NCI-H2196 (cell line): ENCODE data around the gene SCD5.
A peak's percentile ranks its signal among the peaks of the same experiment; 100 is the strongest.

Experiments used
- DNase-seq: peaks from one replicate; lab custom pipeline; 2025; ENCODE audit not compliant: unreplicated experiment; lab: John Stamatoyannopoulos, UW

SCD5 gene

DNA sequence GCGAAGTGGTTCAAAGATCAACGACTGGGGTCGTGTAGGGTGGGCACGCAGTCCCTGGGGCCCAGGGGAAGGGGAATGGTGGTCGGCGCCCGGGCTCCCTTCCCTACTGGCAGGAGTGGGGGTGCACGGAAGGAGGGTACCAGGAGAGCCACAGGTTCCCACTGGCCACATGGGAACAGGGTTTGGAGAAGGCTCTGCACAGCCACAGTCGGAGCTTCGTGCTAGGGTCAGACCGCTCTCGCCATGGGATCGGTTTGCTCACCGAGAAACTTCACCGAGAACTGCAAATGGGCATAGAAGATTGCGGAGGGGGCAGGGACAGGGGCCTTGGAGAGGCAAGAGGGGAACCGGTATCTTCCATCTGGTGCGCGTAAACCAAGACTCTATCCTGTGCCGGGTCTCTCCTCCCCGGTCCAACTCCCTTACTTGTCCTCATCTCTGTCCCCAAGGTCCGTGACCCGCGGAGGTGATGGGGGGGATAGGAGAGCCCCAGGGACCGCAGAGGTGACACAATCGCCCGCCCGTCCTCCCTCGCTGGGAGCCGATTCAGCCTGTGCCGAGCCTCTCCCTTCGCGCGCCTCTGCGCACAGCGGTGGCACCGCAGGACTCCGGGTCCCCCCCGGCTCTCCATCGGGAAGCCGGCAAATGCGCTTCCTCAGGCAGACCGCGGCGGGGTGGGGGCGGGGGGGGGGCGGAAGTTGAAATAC, 1.0 kb downstream of the SCD5 start:
- DNase-seq: no peak

- no peak for DNase-seq
Measured at GRCh38 chr4:82797040-82797404, 1.6 kb downstream of the SCD5 start.

DNA sequence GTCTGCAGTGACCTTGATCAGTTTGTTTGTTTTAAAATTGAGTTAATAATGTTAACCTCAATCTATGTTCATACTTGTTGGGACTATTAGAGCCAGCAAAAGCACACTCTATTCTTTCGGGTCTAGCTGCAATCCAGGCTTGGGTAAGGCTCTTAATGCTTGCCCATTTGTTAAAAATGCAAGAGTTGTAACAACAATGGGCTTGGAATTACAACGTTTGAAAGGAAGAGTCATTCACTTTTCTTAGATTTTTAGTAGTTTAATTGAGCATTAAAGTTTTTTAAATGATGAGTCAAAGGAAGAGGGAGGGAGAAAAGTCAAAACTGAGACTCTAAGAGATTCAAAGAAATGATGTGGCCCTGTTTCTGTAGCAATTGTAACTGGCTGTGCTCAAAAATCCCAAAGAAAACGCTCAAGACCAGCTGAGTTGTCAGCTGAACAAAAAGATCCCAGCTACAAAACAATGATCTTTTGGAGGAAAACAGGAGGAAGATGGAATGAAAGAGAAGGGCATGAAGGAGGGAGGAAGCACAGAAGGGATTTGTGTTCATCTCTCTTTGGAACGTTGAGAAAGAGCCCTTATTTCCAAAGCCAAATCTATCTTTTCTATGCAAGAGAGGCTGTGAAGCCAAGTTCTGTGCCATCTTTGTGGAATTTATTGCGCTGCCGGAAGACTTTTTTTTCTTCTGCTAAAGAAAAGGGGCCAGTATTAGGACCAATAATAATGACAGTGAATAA, 5.5 kb downstream of the SCD5 start:
- DNase-seq: no peak

DNA sequence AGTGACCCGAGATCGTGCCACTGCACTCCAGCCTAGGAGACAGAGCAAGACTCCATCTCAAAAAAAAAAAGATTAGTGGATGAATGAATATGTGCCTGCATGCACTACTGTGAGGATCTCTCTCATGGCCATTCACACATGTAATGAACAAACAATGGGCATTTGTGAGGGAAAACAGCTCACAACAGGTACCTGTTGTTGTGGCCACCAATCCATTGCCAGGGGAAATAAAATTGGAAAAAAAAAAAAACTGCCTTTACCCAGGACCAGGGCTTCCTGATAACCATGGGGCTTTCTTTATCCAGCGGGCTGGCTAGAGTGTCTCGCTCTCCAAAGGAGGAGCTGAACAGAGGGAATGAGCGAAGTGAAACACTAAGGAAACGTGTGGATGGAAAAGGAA, 7.4 kb downstream of the SCD5 start:
- no peak for DNase-seq

GRCh38 chr4:82790060-82790660, 8.4 kb downstream of the SCD5 start:
- DNase-seq: no peak

DNA sequence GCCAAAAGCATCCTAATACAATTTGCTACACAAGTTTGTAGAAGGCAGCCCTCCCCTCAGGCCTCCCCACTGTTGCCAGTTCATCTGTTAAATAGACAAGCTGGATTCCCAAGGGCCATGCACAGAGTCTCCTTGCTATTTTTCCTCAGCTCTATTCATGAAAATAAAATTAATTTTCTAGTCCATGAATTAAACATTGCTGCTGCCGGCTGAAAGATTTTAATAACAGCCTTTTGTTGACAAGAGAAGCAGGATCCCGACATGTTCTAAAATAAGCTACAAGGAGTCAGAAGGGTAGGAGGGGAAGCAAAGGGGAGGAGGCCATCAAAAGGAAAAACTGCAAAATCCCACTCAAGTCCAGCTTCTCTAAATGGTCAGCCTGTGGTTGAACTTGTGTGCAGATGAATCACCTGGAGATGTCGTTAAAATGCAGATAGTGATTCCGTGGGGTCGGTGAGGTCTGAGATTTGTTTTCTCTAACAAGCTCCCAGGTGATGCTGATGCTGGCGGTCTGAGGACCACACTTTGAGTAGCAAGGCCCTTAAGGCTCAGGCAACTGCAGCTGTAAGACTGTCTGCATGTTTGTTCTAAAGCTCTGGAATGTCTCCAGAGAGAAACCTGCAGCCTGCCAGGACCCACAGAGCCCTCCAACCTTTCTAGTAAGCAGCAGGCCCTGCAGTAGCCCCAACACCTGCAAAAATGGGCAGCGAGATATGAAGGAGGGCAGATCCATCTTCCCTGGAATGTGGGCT, 9.4 kb downstream of the SCD5 start:
- DNase-seq: no peak

DNA sequence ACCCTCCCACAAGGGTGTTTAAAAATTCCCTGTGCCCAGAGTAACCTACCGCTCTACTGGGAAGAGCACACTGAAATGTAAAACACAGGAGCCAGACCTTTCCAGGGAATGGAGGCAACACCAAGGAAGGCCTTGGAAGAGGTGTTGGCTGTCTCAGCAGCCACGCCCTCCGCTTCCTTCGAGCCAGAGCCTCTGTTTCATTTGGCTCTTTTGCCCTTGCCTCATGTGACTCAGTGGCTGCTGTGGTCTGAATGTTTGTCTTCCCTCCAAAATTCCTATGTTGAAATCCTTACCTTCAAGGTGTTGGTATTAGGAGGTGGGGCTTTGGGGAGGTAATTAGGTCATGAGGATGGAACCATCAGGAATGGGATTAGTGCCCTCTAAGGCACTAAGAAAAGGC, 11.3 kb downstream of the SCD5 start:
- DNase-seq: no peak

DNA sequence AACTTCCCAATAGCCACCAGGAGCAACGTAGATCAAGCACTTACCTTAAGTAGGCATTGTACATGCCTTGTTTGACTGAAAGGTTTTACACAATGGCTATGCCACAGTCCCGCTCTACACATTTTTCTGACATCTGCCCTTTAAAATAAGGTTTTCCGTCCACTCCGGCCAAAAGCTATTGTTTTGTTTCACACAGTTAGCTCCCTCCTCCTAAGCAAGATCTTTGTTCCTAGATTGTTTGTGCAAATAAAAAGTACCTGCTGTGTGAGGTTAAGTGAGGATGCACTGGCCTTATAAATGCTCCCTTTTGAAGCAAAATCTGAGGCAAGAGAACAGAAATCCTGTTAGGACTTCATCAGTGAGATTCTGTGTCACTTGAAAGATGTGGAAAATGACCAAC, 11.8 kb downstream of the SCD5 start:
- no peak for DNase-seq

DNA sequence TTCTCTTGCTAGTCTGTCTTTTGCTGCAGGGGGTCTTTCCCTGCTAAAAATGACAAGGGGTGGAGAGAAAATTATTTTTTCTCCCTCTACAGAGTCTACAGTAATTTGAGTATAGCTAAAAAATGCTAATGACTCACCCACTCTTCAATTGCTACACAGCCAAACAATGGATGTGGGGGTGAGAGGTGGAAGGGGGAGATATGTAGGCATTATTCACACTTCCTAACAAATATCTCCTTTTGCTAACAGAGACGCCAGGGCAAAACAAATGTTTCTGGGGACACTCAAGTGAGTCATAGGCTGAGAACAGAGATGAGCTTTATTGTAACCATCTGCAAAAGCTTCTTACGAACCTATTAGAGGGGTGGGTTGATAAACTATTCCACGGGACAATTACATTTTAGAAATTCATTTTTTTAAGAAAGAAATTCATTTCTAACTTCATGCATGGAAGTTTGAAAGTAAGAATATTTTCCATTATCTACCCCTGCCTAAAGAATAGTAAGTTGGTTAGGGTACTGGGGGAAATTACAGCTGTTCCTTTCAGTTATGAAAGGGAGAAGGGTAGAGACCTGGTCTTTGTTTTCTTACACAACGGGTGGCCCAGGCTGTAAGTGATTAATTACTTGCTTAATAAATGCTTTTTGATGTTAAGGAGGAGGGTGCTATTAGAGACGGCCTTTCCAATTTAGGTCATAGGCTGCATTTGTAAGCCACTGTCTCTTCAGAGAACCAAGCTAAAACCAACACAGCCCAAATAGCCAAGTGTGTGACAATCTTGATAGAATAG, 12.8 kb downstream of the SCD5 start:
- DNase-seq: no peak

DNA sequence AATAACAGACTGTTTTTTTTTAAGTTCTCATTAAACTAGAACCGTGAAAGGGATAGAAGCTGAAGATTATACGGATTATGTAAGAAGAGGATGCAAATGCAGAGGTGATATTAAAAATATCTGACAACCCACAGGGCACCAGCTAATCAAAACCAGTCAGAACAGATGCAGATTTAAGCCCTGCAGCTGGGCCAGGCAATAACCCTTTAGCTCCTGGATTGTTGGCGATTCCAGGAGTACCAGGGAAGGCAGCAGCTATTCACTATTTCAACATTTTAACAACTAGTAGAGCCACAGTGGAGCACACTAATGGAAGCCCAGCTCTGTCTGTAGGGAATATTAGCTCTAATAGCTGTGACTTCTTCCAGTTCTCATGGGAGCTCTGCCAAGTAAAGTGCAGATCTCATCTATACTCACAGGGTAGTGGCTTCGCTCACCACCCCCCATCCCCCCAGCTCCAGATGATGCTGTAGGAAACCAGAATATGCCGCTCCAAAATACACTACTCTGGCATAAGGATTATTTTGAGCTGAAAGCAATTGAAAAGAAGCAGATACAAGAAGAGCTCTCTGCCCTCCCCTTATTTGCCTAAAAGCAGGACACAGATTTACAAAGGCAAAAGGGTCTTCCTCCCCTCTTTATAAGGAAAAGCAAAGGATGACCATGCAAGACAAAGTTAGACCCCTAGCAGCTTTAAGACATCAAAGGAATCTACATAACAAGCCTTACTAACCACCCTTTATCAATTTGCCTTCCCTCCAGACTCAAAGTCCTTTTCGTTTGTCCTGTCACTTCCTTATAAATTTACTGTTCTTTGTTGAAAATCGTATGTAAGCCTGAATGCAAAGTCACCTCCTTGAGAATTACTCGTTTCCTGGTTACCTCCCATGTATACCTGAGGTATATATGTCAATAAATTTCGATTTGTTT, 13.7 kb downstream of the SCD5 start:
- DNase-seq: no peak

DNA sequence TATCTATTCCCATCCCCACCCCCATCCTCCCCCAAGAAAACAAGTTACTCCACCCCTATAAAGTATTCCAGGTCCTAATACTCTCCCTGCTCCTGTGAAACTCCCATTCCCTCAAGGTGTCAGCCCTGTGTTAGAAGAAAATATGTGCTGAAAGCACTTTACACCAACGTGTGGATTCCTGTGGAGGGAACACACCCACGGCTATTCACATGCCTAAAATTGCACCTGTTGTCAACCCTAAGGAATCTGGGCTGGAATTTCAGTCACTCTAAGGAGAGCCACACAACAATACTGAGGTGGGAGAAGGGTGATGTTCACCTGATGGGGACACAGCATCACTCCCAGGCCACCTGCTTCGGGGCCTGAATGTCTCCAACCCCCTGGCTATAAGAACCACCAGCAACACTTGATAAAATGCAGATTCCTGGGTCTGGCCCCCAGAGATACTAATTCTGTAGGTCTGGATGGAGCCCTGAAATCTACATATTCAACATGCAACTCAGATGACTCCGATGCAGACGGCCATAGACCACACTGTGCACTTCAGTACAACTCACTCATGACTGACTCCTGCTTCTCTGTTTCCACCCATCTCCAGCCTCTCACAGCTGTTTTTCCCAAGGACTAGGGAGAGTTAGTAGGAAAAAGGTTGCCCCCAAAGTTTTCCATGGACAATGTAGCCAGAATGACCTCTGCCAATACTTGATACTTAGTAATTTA, 15.8 kb downstream of the SCD5 start:
- no peak for DNase-seq

GRCh38 chr4:82780752-82781231, 17.8 kb downstream of the SCD5 start:
- DNase-seq: peak; percentile 84

GRCh38 chr4:82780170-82780751, 18.3 kb downstream of the SCD5 start:
- DNase-seq: no peak

DNA sequence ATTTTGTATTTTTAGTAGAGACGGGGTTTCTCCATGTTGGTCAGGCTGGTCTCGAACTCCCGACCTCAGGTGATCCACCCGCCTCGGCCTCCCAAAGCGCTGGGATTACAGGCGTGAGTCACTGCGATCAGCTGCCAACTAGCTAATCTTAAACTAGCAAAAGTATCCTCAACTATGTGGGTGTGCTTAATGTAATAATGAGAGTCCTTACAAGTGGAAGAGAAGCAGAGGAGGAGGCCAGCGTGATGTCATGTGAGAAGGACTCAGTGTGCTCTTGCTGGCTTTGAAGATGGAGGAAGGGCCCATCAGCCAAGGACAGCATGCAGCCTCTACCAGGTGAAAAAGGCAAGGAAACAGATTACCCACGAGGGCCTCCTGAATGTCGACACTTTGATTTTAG, 19.6 kb downstream of the SCD5 start:
- DNase-seq: no peak

DNA sequence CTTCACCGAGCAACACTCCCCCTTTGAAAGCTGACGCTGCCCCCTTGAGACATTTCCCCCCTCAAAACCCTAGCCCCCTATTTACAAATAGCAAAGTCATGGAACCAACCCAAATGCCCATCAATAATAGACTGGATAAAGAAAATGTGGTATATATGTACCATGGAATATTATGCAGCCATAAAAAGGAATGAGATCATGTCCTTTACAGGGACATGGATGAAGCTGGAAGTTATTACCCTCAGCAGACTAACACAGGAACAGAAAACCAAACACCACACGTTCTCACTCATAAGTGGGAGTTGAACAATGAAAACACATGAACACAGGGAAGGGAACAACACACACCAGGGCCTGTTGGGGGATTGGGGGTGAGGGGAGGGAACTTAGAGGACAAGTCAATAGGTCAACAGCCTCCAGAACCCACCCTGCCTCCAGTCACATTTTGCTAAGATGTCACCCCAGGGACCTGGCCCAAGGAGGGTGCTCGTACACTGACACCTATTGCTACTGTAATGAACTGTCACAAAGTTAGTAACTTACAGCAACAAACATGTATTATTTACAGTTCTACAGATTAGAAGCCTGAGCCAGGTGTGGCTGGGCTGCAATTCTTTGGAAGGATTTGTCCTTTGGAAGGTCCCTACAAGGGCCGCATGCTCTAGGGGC, 20.6 kb downstream of the SCD5 start:
- no peak for DNase-seq

GRCh38 chr4:82776925-82777542, 21.6 kb downstream of the SCD5 start:
- DNase-seq: peak; percentile 4

GRCh38 chr4:82775243-82775642, 23.4 kb downstream of the SCD5 start:
- no peak for DNase-seq

DNA sequence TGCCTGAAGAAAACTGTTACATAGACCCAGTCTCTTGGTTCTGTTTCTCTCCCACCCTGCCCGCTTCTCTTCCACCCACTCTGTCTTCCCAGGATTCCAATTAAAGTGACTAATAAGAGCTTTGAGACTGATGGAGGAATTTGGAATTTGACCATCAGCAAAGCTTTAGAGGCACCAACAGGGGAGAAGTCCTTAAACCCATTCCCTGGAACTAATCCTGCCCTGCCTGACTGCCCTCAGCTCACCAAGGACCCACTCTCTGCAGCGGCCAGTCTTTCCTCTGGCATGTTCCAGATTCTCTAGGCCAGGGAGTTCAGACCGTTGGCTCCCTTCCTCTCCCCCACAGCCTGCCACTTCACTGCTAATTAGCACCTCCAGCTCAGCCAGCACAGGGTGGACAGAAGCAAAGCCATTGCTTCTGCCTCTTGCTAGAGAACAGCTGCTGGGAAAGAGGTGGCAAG, 23.9 kb downstream of the SCD5 start:
- no peak for DNase-seq
